Measurements from ENCODE around the gene CCDC34. TPM values are rescaled to one million over a fixed set of nuclear protein-coding genes. Genes with fewer than 3 reads are reported as not detected.

Gene CCDC34
- total and polyA plus RNA-seq, 8 donors, result 0.89 to 65.8 (median 7.0) TPM; not detected in 1

DNA sequence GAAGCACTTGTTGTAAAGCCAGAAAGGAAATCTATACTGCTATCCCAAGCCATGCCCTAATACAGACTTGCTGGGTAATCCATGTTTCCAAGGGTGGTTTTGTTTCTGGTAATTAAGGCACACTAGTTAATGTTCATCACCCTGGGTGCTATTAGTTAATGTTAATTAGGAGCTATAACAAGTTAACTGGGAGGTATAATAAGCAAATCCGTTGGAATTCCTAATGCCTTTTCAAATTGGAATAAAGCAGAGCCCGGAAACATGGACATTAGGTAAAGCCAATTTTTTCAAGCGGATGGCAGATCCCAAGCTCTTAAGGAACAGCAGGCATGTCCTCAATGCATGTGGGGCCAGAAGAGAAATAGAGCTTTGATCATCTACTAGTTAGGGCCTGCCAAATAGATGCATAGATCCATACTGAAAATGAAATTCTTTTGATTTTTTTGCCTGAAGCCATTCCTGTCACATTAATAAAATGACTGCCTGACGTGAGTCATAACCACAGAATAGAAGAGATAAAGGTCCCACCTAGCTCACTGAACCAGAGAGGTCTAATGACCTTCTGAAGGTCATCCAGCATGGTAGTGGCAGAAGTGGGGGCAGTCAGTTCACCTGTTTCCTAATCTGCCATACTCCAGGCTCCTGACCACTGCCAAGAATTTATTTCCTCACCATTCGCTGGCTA is 28.5 kb upstream of the CCDC34 start:
- peak overlapping the region; percentile 42 to 82 (median 70) for H3K27ac ChIP-seq
- intact Hi-C loops (cut with DNase I; ENCODE audit: low total_unique reads), result no loop called here
- H3K36me3 ChIP-seq, result peaks cover 0 to 3% (median 0%) of the 10 kb centered on the region in 4 donors
- H3K4me3 ChIP-seq, result no peak overlapping the region
- TF ChIP-seq, protein P1, sequence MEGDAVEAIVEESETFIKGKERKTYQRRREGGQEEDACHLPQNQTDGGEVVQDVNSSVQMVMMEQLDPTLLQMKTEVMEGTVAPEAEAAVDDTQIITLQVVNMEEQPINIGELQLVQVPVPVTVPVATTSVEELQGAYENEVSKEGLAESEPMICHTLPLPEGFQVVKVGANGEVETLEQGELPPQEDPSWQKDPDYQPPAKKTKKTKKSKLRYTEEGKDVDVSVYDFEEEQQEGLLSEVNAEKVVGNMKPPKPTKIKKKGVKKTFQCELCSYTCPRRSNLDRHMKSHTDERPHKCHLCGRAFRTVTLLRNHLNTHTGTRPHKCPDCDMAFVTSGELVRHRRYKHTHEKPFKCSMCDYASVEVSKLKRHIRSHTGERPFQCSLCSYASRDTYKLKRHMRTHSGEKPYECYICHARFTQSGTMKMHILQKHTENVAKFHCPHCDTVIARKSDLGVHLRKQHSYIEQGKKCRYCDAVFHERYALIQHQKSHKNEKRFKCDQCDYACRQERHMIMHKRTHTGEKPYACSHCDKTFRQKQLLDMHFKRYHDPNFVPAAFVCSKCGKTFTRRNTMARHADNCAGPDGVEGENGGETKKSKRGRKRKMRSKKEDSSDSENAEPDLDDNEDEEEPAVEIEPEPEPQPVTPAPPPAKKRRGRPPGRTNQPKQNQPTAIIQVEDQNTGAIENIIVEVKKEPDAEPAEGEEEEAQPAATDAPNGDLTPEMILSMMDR (IDR thresholded peaks at IDR 0.05), result no peak
- no peak for TF ChIP-seq EP300 (IDR thresholded peaks at IDR 0.05)
- TF ChIP-seq POLR2A (IDR thresholded peaks at IDR 0.05), result no peak
- no peak for TF ChIP-seq POLR2AphosphoS5 (IDR thresholded peaks at IDR 0.05)
- WGBS, 5 donors, result 67 to 80% (median 73%) methylated on average over 5 of the region's 5 CpGs
- no peaks in the 10 kb centered on the region for H3K9me3 ChIP-seq
- DNase-seq, result no peak
- no peaks in the 10 kb centered on the region for H3K27me3 ChIP-seq
- H3K4me1 ChIP-seq, result peaks cover 29 to 84% (median 46%) of the 10 kb centered on the region in 4 donors

DNA sequence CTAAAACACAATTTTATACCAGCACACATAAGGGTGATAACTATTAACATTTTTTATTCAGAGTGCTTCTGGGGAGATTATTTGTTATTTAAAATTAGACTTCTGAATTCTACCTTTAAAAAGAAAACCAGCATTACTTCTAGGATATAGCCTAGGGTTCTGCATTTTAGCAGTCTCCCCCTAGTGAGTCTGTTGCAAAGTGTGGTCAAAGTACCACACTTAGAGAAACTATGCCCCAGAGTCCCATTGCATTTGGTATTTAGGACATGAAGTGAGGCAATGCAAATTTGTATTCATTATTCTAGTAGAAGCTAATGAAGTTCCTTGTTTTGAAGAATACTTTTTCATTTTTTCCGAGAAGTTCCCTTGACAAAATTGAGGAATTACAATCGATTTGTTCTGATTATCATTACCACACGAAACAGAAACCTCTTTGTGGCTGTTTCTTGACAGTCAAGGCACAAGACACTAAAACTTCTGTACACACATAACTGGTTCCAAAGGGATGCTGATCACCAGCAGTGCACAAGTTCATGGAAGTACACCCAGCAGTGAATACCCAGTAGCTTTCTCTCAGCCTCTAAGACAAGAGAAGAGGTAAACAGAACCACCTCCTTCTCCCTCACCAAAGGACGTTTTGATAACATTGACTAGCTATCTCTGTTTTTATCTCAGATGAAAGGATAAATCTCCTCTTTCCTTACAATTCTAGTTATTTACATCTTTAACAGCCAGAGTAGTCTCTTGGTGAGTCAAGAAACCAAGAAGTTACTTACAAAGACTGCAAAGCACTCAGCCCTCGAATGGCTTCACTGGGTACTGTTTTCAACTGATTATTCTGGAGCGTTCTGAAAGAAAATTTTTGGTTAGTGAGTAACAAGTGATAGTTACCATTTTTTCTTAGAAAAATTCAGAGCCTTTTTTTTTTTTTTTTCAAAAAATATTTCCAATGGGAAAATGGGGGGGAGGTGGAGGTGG is 27.6 kb upstream of the CCDC34 start:
- H3K4me1 ChIP-seq, result peaks cover 22 to 76% (median 42%) of the 10 kb centered on the region in 4 donors

DNA sequence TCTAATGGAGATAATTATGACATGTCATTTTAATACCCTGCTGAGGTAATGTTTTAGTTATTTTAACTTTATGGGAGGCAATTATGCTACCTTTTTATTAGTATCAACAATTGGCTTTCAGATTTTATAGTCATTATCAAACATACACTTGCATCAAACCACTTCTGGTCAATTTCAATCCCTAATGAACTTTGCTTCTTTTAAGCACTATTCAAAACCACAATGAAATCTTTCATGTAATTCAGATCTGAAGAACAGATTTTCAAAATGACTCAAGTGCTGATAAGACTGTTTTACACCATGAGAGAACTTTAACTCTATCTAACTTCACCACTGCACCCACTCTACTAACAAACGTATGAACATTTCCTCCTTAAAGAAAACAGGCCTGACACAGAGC is 25.9 kb upstream of the CCDC34 start:
- H3K27ac ChIP-seq, result peak overlapping the region in 3 of 5 donors; percentile 26 to 73 (median 56)
- no peak for TF ChIP-seq POLR2A (IDR thresholded peaks at IDR 0.05)
- peak in 2 of 3 donors; percentile 17 to 47 for TF ChIP-seq POLR2AphosphoS5 (IDR thresholded peaks at IDR 0.05)
- intact Hi-C loops (cut with DNase I; ENCODE audit: low total_unique reads), result no loop called here
- no peak overlapping the region for H3K4me3 ChIP-seq
- peaks cover 16 to 58% (median 27%) of the 10 kb centered on the region in 4 donors for H3K4me1 ChIP-seq
- peak in 1 of 2 donors; percentile 46 for DNase-seq
- peaks cover 4 to 15% (median 13%) of the 10 kb centered on the region in 4 donors for H3K36me3 ChIP-seq
- no peaks in the 10 kb centered on the region for H3K9me3 ChIP-seq
- no peaks in the 10 kb centered on the region for H3K27me3 ChIP-seq
- WGBS, 5 donors, result 32 to 41% (median 36%) methylated on average over 1 of the region's 1 CpG

More for the DNA sequence above, 27.6 kb upstream of the CCDC34 start:
- Histone ChIP-seq H3K9me3 (no peaks in the 10 kb centered on the region), H3K27ac (peak overlapping the region in 2 of 5 donors; percentile 51 to 73), H3K36me3 (peaks cover 0 to 3% (median 0%) of the 10 kb centered on the region in 4 donors), H3K4me3 (no peak overlapping the region), H3K27me3 (no peaks in the 10 kb centered on the region)
- intact Hi-C loops (cut with DNase I; ENCODE audit: low total_unique reads), result no loop called here
- DNase-seq, result no peak
- TF ChIP-seq, protein P1 (IDR thresholded peaks at IDR 0.05), result no peak
- no peak for TF ChIP-seq POLR2AphosphoS5 (IDR thresholded peaks at IDR 0.05)
- no peak for TF ChIP-seq POLR2A (IDR thresholded peaks at IDR 0.05)
- TF ChIP-seq EP300 (IDR thresholded peaks at IDR 0.05), result no peak
- WGBS, 5 donors, result 69 to 81% (median 76%) methylated on average over 6 of the region's 6 CpGs

DNA sequence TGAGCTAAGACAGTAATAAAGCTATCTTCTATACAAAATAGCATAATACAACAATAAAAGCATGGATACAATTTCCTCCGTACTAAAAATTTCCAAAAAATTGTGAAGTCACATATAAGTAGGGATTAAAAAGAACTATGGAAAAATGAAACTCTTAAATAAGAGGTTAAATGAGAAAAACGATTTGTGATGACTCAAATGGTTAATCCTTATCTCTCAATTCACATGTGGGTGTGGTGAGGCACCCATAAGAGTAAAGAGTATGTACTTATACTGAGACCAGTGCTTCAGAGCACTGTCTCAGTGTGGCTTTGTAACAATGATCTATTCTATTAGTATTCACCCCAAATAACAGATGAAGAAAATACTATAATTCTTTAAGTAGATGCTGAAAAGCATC is 25.0 kb upstream of the CCDC34 start:
- intact Hi-C loops (cut with DNase I; ENCODE audit: low total_unique reads), result no loop called here
- no peak overlapping the region for H3K27ac ChIP-seq

More for the DNA sequence above, 25.0 kb upstream of the CCDC34 start:
- Histone ChIP-seq H3K4me3 (no peak overlapping the region), H3K27me3 (no peaks in the 10 kb centered on the region), H3K9me3 (no peaks in the 10 kb centered on the region), H3K36me3 (peaks cover 4 to 19% (median 18%) of the 10 kb centered on the region in 4 donors), H3K4me1 (peaks cover 14 to 52% (median 21%) of the 10 kb centered on the region in 4 donors)
- DNase-seq, result no peak
- WGBS, 5 donors, result 13 to 52% (median 38%) methylated on average over 2 of the region's 2 CpGs
- TF ChIP-seq POLR2AphosphoS5 (IDR thresholded peaks at IDR 0.05), result no peak
- TF ChIP-seq EP300 (IDR thresholded peaks at IDR 0.05), result no peak
- TF ChIP-seq, protein P1 (IDR thresholded peaks at IDR 0.05), result no peak
- TF ChIP-seq POLR2A (IDR thresholded peaks at IDR 0.05), result no peak

Data from stomach (tissue), 9 donors.